Heart left ventricle (tissue), 13 donors: ENCODE data around the gene DLG4.
A peak's percentile ranks its signal among the peaks of the same experiment; 100 is the strongest.

Experiments
- CTCF ChIP-seq, 12 donors: fragments of 200-600 bp; sonication (generic) in 4 of 12; IDR thresholded peaks; one replicate each; pipeline versions ENCODE4 v1.5.0 to v1.8.0; 2018 to 2022; ENCODE audit warnings: antibody characterized with exemption in 12 of 12, mild to moderate bottlenecking in 5 of 12
- POLR2A ChIP-seq, 2 donors: fragments of 450-650 bp; IDR thresholded peaks; one replicate each; pipeline ENCODE4 v1.6.1; 2017; ENCODE audit warnings: antibody characterized with exemption in 2 of 2, mild to moderate bottlenecking in 2 of 2, moderate library complexity in 2 of 2
- donor health status: ischemic (EF 13 %, LVEDD 7.1; RV severe dilation, severe dysfunction).
- donor health status: DM: no; HTN: yes; CAD: no.
- donor health status: DM: no; HTN: no; CAD: no.
- donor health status: ischemic (EF 25% LVEDD 6.9; RV normal size, moderate dysfunction).
- donor health status: ischemic (EF 25% LVEDD 5.7; RV mildly dilated, moderate dysfunction).
- donor health status: ischemic (EF 35%, LVEDD 5.7; RV mildly dilated, moderate dysfunction).
- donor health status: nonischemic (EF 11% LVEDD 7.7; RV severe dilation, severe dysfunction).
- donor health status: DM: yes; HTN: yes; CAD: no.
- donor health status: PGD.
- donor health status: ischemic (EF 29% LVEDD 5.4; RV normal size, mild dysfunction).
- donor health status: nonischemic (EF 23%, LVEDD 6.1; RV moderate dilation, normal function).

DNA sequence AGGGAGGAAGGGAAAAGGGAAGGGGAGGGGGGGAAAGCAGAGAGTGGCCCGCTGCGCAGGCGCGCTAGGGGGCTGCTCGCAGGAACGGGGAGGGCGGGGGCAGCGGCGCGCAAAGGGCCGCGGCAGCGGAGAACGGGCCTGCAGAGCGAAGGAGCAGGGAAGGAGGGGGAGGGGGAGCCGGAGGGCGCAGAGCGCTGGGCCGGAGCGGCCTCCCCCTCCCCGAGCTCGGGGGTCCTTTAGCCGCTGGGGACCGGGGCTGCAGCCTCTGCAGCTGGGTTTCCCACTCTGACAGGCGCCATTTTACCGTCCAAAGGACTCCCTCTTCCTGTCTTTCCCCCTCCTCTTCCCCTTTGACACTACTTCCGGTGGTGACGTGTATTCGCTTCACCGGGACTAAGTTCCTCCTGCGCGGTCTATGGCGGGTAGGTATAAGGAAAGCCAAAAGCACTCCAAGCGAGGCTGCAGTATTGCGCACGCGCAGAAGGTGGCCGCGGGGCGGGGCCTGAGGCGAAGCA, 32.1 kb upstream of the DLG4 start, which contains the start of gene CTDNEP1:
- TF ChIP-seq CTCF (IDR thresholded peaks at IDR 0.05), result no peak
- TF ChIP-seq POLR2A (IDR thresholded peaks at IDR 0.05), result peak in 1 of 2 donors; percentile 39
